ENCODE data around the gene EGR2. TPM values are rescaled to one million over a fixed set of nuclear protein-coding genes. Genes with fewer than 3 reads are reported as not detected.

EGR2 gene
- total and polyA plus RNA-seq, 3 donors from 2014 or later: 6.8 to 8.8 (median 6.8) TPM

DNA sequence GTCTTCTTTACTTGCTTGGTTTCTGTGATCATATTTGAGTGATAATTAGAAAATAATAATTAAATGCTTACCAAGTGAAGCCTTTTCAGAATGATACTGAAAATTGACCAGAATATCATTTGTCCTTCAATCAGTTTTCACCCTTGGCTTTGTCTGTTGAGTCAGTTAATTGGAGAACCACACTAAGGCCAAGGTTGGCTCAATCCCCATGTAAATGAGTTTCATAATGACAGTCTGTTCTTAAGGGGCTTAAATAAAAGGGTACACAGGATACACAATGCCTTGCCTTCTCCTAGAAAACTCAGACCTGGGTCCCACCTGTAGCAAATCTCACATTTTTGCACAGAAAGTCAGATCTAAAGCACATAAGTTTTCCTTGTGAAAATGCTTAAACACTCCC lies 31.3 kb upstream of the EGR2 start:
- intact Hi-C loops (cut with DNase I; ENCODE audit: low total_unique reads): no loop called here
- H3K27ac ChIP-seq: no peak overlapping the region
- H3K36me3 ChIP-seq (ENCODE audit: low read depth, missing control alignments): no peaks in the 10 kb centered on the region
- no peak overlapping the region for H3K4me3 ChIP-seq
- no peaks in the 10 kb centered on the region for H3K27me3 ChIP-seq
- no peaks in the 10 kb centered on the region for H3K9me3 ChIP-seq
- TF ChIP-seq POLR2A (IDR thresholded peaks at IDR 0.05): no peak
- TF ChIP-seq, protein P1, sequence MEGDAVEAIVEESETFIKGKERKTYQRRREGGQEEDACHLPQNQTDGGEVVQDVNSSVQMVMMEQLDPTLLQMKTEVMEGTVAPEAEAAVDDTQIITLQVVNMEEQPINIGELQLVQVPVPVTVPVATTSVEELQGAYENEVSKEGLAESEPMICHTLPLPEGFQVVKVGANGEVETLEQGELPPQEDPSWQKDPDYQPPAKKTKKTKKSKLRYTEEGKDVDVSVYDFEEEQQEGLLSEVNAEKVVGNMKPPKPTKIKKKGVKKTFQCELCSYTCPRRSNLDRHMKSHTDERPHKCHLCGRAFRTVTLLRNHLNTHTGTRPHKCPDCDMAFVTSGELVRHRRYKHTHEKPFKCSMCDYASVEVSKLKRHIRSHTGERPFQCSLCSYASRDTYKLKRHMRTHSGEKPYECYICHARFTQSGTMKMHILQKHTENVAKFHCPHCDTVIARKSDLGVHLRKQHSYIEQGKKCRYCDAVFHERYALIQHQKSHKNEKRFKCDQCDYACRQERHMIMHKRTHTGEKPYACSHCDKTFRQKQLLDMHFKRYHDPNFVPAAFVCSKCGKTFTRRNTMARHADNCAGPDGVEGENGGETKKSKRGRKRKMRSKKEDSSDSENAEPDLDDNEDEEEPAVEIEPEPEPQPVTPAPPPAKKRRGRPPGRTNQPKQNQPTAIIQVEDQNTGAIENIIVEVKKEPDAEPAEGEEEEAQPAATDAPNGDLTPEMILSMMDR (IDR thresholded peaks at IDR 0.05): no peak
- H3K4me1 ChIP-seq: no peaks in the 10 kb centered on the region
- DNase-seq: no peak

DNA sequence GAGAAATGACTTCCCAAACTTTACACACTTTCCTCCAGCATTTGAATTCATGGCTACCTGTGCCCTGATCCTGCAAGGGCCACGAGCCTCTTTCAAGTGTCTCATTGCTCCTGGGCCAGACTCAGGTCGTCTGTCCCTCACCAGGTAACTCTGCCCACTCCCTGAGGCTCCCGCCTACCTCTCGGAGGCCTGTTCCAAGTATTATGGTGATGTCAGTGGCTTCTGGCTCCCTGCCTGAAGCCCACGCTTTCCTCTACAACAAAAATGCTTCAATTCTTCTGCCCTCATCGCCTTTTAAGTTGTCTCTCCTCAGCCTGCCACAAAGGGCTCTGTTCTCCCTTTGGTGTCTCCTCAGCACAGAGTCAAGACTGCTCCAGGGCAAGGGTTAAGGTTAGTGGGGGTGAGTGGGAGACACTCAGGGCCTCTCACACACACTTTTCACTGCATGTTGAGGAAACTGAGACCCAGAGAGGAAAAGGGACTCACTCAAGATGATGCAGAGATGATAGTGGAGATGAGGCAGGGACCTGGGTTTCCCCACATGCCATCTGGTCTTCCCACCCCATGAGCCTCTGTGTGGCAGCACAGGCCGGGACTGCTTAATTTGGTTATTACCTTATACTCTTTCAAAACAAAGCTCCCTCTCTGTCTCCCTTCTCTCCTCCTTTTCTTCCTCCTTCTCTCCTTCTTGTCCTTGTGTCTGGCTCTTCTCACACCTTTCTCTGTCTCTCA lies 28.3 kb upstream of the EGR2 start:
- no peak overlapping the region for H3K4me3 ChIP-seq
- H3K27ac ChIP-seq: no peak overlapping the region
- H3K36me3 ChIP-seq (ENCODE audit: low read depth, missing control alignments): no peaks in the 10 kb centered on the region
- no peaks in the 10 kb centered on the region for H3K9me3 ChIP-seq
- no peak for DNase-seq
- WGBS, 2 donors: 85 to 91% methylated on average over 7 of the region's 7 CpGs
- TF ChIP-seq, protein P1 (IDR thresholded peaks at IDR 0.05): no peak
- no peak for TF ChIP-seq POLR2A (IDR thresholded peaks at IDR 0.05)
- intact Hi-C loops (cut with DNase I; ENCODE audit: low total_unique reads): no loop called here
- no peaks in the 10 kb centered on the region for H3K4me1 ChIP-seq
- no peaks in the 10 kb centered on the region for H3K27me3 ChIP-seq

DNA sequence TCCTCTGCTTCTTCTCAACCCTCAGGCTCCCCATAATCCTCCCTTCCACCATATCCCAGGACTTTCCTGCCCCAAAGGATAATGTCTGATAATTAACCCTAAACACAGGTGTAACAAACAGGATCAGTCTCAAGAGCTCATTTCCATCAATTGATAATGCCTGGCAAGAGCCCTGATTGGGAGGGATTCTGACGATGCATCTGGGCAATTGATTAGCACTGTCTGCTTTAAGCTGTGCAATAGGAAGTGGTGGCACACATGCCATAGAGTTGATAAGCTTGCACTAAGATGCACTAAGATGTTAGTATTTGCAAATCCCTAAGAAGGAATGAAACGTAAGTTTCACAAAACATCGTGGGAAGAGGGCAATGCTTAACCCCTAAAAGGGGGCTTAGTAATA lies 27.4 kb upstream of the EGR2 start:
- no peaks in the 10 kb centered on the region for H3K4me1 ChIP-seq
- no peak overlapping the region for H3K27ac ChIP-seq
- H3K27me3 ChIP-seq: no peaks in the 10 kb centered on the region
- WGBS, 2 donors: 71 to 74% methylated on average over 3 of the region's 3 CpGs
- H3K4me3 ChIP-seq: no peak overlapping the region
- intact Hi-C loops (cut with DNase I; ENCODE audit: low total_unique reads): no loop called here
- no peak for DNase-seq
- no peaks in the 10 kb centered on the region for H3K36me3 ChIP-seq (ENCODE audit: low read depth, missing control alignments)
- TF ChIP-seq, protein P1 (IDR thresholded peaks at IDR 0.05): no peak
- TF ChIP-seq POLR2A (IDR thresholded peaks at IDR 0.05): no peak
- no peaks in the 10 kb centered on the region for H3K9me3 ChIP-seq

DNA sequence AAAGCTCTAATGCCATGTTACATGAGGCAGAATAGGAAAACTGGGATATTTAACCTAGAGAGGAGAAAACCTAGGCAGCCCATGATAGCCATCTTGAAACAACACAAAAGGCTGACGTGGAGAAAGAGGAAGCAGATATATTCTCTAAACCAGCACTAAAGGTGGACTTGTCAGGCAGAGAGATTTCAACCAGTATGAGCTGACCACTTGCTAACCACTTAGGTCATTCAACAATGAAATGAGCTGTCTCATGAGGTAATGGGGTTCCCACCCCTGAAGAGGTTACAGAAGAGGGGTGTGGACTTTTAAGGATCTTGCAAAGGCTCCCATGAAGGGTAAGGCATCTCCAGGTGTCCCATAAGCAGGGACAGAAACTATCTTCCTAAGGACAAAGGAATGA lies 26.8 kb upstream of the EGR2 start:
- no peaks in the 10 kb centered on the region for H3K9me3 ChIP-seq
- no peak for TF ChIP-seq POLR2A (IDR thresholded peaks at IDR 0.05)
- TF ChIP-seq, protein P1 (IDR thresholded peaks at IDR 0.05): no peak
- no peak overlapping the region for H3K27ac ChIP-seq
- H3K4me3 ChIP-seq: no peak overlapping the region
- no peak for DNase-seq
- H3K27me3 ChIP-seq: no peaks in the 10 kb centered on the region
- H3K4me1 ChIP-seq: no peaks in the 10 kb centered on the region
- WGBS, 2 donors: 61 to 65% methylated on average over 1 of the region's 1 CpG
- H3K36me3 ChIP-seq (ENCODE audit: low read depth, missing control alignments): no peaks in the 10 kb centered on the region
- intact Hi-C loops (cut with DNase I; ENCODE audit: low total_unique reads): no loop called here

DNA sequence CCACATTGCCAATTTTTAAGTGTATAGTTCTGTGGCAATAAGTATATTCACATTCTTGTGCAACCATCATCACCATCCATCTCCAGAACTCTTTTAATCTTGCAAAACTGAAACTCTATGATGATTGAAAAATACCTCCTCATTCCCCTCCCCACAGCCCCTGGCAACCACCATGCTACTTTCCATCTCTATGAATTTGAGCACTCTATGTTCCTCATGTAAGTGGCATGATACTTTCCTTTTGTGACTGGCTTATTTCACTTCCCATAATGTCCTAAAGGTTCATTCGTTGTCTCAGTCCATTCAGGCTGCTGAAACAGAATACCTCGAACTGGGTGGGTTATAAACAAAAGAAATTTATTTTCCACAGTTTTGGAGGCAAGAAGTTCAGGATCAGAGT lies 23.4 kb upstream of the EGR2 start:
- Histone ChIP-seq H3K4me1 (no peaks in the 10 kb centered on the region), H3K9me3 (no peaks in the 10 kb centered on the region), H3K27me3 (no peaks in the 10 kb centered on the region), H3K4me3 (no peak overlapping the region), H3K27ac (no peak overlapping the region), H3K36me3 (ENCODE audit: low read depth, missing control alignments) (no peaks in the 10 kb centered on the region)
- TF ChIP-seq POLR2A (IDR thresholded peaks at IDR 0.05): no peak
- TF ChIP-seq, protein P1 (IDR thresholded peaks at IDR 0.05): no peak
- no peak for DNase-seq
- intact Hi-C loops (cut with DNase I; ENCODE audit: low total_unique reads): no loop called here
- WGBS, 2 donors: 78 to 80% methylated on average over 2 of the region's 2 CpGs

Measured in testis (tissue), 3 donors.